Stimulated activated CD8-positive, alpha-beta memory T cell treated with anti-CD3 and anti-CD28 coated beads, Interleukin-15, amount 100 ng/mL, for 24 hours (primary cell): ENCODE measurements around the gene ABHD18.
A peak's percentile ranks its signal among the peaks of the same experiment; 100 is the strongest.
"Not testable (repeated sequence)": the region's sequence is repeated elsewhere in the genome, so short reads cannot be mapped to it uniquely, and the experiment has no call there.

Source experiments
- DNase-seq: peaks from one replicate; pipeline ENCODE4 v3.0.0-alpha.2; 2020; ENCODE audit warnings: low read depth

ABHD18 gene

GRCh38 chr4:127993151-127993550 is 27.9 kb downstream of the ABHD18 start:
- no peak for DNase-seq

GRCh38 chr4:127995776-127996175 is 30.6 kb downstream of the ABHD18 start:
- DNase-seq = no peak

GRCh38 chr4:127996521-127996920 is 31.3 kb downstream of the ABHD18 start:
- DNase-seq = not testable (repeated sequence)

- DNase-seq = no peak
Observed at GRCh38 chr4:127997534-127998388, 32.6 kb downstream of the ABHD18 start.

GRCh38 chr4:128006592-128006991 is 41.4 kb downstream of the ABHD18 start:
- no peak for DNase-seq

GRCh38 chr4:128009428-128009827 is 44.2 kb downstream of the ABHD18 start:
- no peak for DNase-seq

- no peak for DNase-seq
Observed at GRCh38 chr4:128025319-128025718, 60.1 kb downstream of the ABHD18 start.

- DNase-seq = no peak
Observed at GRCh38 chr4:128029907-128030306, 64.7 kb downstream of the ABHD18 start.

GRCh38 chr4:128031756-128032384 is 66.7 kb downstream of the ABHD18 start:
- DNase-seq = no peak

- no peak for DNase-seq
Observed at GRCh38 chr4:128039568-128039967, 74.4 kb downstream of the ABHD18 start.

GRCh38 chr4:128047019-128047418 is 81.8 kb downstream of the ABHD18 start:
- not testable (repeated sequence) for DNase-seq

GRCh38 chr4:128047514-128047913 is 82.3 kb downstream of the ABHD18 start:
- not testable (repeated sequence) for DNase-seq

- DNase-seq = not testable (repeated sequence)
Observed at GRCh38 chr4:128051229-128051628, 86.0 kb downstream of the ABHD18 start.

- not testable (repeated sequence) for DNase-seq
Observed at GRCh38 chr4:128054907-128055306, 89.7 kb downstream of the ABHD18 start.

- DNase-seq = not testable (repeated sequence)
Observed at GRCh38 chr4:128055441-128056206, 90.4 kb downstream of the ABHD18 start.

GRCh38 chr4:128056396-128056795 is 91.2 kb downstream of the ABHD18 start:
- DNase-seq = no peak

GRCh38 chr4:128060121-128060698 is 95.0 kb downstream of the ABHD18 start:
- DNase-seq = no peak

- DNase-seq = peak; percentile 73
Observed at GRCh38 chr4:128060699-128061565, 95.7 kb downstream of the ABHD18 start, which contains the start of gene LARP1B. LARP1B (plus strand) TSS chr4:128061312; CDS start chr4:128074952, 13,640 bp downstream.

GRCh38 chr4:128061566-128062536 is 96.6 kb downstream of the ABHD18 start:
- DNase-seq = peak; percentile 28

GRCh38 chr4:128066453-128066820 is 101.2 kb downstream of the ABHD18 start:
- not testable (repeated sequence) for DNase-seq
